GM12878 (cell line): ENCODE data around the gene POU6F2.

Experiments
- BCL11A ChIP-seq: IDR thresholded peaks from 2 replicates; pipeline ENCODE4 v1.6.1; 2011; ENCODE audit warnings: low read depth, low read length
- POLR2AphosphoS5 ChIP-seq: IDR thresholded peaks from 2 replicates; pipeline ENCODE4 v1.6.1; 2011; ENCODE audit warnings: mild to moderate bottlenecking, low read length, inconsistent platforms

GRCh38 chr7:39091145-39091544, 113.4 kb downstream of the POU6F2 start:
- TF ChIP-seq POLR2AphosphoS5: no peak
- TF ChIP-seq BCL11A: no peak
